K562 (cell line): ENCODE data around the gene PRM2. TPM values are rescaled to one million over a fixed set of nuclear protein-coding genes. Genes with fewer than 3 reads are reported as not detected.

ENCODE experiments used
- FOXK1 ChIP-seq: sonication (generic); formaldehyde crosslinking; IDR thresholded peaks from 2 replicates; pipeline ENCODE4 v1.8.0; 2022; ENCODE audit warnings: missing genetic modification reagents, mild to moderate bottlenecking, borderline replicate concordance
- GABPB1 ChIP-seq: sonication (generic); formaldehyde crosslinking; IDR thresholded peaks from 2 replicates; pipeline ENCODE4 v1.8.0; 2022; ENCODE audit warnings: mild to moderate bottlenecking, missing genetic modification reagents
- NCOA2 ChIP-seq, 2 experiments: fragments of 450-650 bp; IDR thresholded peaks; 2 replicates each; pipeline ENCODE4 v1.6.1; 2018; ENCODE audit warnings: mild to moderate bottlenecking in 2 of 2, moderate library complexity in 1 of 2; ENCODE audit not compliant: partially characterized antibody in 2 of 2
- NR4A1 ChIP-seq, 2 experiments: fragments of 250-450 bp in 1 of 2; fragments of 450-650 bp in 1 of 2; sonication (Bioruptor Pico) in 1 of 2; IDR thresholded peaks; 2 replicates each; pipeline versions ENCODE4 v1.4.0 to v1.6.1; 2016 to 2020; ENCODE audit warnings: mild to moderate bottlenecking in 2 of 2, missing compliant biosample characterization in 1 of 2, missing genetic modification characterization in 1 of 2, moderate library complexity in 1 of 2
- SMAD4 ChIP-seq: fragments of 250-450 bp; sonication (Bioruptor Pico); conservative IDR thresholded peaks from 2 replicates; pipeline ENCODE4 v1.8.0; 2021; ENCODE audit warnings: inconsistent platforms, mild to moderate bottlenecking, moderate library complexity
- SPI1 ChIP-seq: IDR thresholded peaks from 2 replicates; pipeline ENCODE4 v1.6.1; 2011; ENCODE audit warnings: low read depth, low read length, control low read depth, borderline replicate concordance
- TAL1 ChIP-seq: fragments of 450-650 bp; IDR thresholded peaks from 2 replicates; pipeline ENCODE4 v1.6.1; 2016; ENCODE audit warnings: mild to moderate bottlenecking
- TOE1 ChIP-seq, 2 experiments: fragments of 450-650 bp in 1 of 2; sonication (generic) in 1 of 2; formaldehyde crosslinking in 1 of 2; IDR thresholded peaks; 2 replicates each; pipeline versions ENCODE4 v1.7.1 to v1.8.0; 2016 to 2022; ENCODE audit warnings: borderline replicate concordance in 2 of 2, mild to moderate bottlenecking in 2 of 2, antibody characterized with exemption in 1 of 2, inconsistent platforms in 1 of 2, low read depth in 1 of 2, missing genetic modification reagents in 1 of 2, moderate library complexity in 1 of 2
- ZBTB17 ChIP-seq: fragments of 450-650 bp; formaldehyde crosslinking; IDR thresholded peaks from 2 replicates; pipeline ENCODE4 v1.4.0; 2020; ENCODE audit warnings: mild to moderate bottlenecking
- polyA plus RNA-seq, 8 experiments: library from polyadenylated mRNA; depleted of rRNA in 4 of 8; stranded (reverse) in 5 of 8; unstranded in 3 of 8; fragments of >200 nt; fragmentation: Nextera tagmentation in 2 of 8; fragmentation: Illumina TruSeq in 1 of 8; extraction: Ambion mirVana in 2 of 8; extraction: Trizol in 1 of 8; gene quantifications; 2 replicates each; pipeline versions ENCODE4 v1.2.1 to v1.2.3, GENCODE V29; 2011 to 2014; ENCODE audit warnings: inconsistent platforms in 1 of 8, missing spikeins in 1 of 8
- total RNA-seq, 7 experiments: library from RNA; depleted of rRNA in 6 of 7; stranded (reverse); fragments of >200 nt in 6 of 7; fragmentation: Illumina TruSeq in 2 of 7; extraction: Trizol in 2 of 7; gene quantifications; 2 replicates each; pipeline versions ENCODE4 v1.2.1 to v1.2.3, GENCODE V29; 2011 to 2021; ENCODE audit warnings: low replicate concordance in 1 of 7
- TF ChIP-seq, protein P1 (sequence below): sonication (generic); formaldehyde crosslinking; IDR thresholded peaks from 2 replicates; pipeline ENCODE4 v1.8.1; 2023; ENCODE audit warnings: missing genetic modification reagents, mild to moderate bottlenecking, borderline replicate concordance
- TF ChIP-seq, protein P2 (sequence below): IDR thresholded peaks from 3 replicates; pipeline ENCODE4 v1.6.1; 2011; ENCODE audit warnings: borderline replicate concordance, mild to moderate bottlenecking, moderate library complexity; ENCODE audit not compliant: insufficient read length; ENCODE audit errors: extremely low read depth
- TF ChIP-seq, protein P3 (sequence below): fragments of 150-350 bp; IDR thresholded peaks from 2 replicates; pipeline ENCODE4 v1.6.1; 2014; ENCODE audit warnings: low read depth, mild to moderate bottlenecking, low read length, borderline replicate concordance

Gene PRM2
- total and polyA plus RNA-seq, 9 of the 15 experiments (the other 6 are each of a cell fraction or from before 2014, with no cell fraction given) = not detected

DNA sequence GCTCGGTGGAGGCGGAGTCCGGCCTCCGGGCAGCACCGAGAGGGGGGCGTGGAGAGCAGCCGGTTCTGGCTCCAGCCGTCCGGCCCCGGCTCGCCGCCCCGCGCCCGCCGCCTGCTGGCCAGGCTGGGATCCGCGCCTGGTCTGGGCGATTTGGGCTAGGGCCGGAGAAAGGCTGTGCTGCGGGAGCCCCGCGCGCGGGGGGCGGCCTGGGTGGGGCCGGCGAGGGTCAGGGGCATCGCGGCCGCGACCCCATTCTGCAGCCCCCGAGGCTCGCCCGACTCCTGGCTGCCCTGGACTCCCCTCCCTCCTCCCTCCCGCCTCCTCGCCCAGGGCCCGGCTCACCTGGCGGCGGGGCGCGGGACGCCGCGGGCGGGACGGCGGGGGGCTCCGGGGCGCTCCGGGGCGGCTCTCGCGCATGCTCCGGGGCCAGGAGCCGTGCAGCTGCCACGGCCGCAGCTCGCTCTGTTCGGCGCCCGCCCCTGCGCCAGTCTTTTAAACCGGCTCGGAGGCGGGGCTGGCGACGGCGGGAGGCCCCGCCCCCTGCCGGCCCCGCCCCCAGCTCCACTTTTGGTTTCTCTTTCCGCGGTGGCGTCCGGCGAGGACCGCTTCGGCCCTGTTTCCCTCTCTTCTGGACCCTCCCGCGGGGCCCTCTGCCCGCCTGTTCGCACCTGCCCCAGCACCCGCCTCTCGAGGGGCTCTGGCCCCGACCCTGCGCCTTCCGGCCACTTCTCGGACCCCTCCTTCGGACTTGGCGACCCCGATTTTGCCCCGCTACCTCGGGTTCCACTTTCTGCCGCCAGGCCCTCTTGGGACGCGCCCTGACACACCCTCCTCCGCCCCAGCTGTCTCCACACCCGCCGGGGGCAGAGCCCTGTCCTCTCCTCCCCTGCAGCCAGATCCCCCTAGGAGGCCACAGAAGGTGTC, 20.3 kb downstream of the PRM2 start, which contains the start of gene SOCS1 (continued):
- TF ChIP-seq, protein P1, sequence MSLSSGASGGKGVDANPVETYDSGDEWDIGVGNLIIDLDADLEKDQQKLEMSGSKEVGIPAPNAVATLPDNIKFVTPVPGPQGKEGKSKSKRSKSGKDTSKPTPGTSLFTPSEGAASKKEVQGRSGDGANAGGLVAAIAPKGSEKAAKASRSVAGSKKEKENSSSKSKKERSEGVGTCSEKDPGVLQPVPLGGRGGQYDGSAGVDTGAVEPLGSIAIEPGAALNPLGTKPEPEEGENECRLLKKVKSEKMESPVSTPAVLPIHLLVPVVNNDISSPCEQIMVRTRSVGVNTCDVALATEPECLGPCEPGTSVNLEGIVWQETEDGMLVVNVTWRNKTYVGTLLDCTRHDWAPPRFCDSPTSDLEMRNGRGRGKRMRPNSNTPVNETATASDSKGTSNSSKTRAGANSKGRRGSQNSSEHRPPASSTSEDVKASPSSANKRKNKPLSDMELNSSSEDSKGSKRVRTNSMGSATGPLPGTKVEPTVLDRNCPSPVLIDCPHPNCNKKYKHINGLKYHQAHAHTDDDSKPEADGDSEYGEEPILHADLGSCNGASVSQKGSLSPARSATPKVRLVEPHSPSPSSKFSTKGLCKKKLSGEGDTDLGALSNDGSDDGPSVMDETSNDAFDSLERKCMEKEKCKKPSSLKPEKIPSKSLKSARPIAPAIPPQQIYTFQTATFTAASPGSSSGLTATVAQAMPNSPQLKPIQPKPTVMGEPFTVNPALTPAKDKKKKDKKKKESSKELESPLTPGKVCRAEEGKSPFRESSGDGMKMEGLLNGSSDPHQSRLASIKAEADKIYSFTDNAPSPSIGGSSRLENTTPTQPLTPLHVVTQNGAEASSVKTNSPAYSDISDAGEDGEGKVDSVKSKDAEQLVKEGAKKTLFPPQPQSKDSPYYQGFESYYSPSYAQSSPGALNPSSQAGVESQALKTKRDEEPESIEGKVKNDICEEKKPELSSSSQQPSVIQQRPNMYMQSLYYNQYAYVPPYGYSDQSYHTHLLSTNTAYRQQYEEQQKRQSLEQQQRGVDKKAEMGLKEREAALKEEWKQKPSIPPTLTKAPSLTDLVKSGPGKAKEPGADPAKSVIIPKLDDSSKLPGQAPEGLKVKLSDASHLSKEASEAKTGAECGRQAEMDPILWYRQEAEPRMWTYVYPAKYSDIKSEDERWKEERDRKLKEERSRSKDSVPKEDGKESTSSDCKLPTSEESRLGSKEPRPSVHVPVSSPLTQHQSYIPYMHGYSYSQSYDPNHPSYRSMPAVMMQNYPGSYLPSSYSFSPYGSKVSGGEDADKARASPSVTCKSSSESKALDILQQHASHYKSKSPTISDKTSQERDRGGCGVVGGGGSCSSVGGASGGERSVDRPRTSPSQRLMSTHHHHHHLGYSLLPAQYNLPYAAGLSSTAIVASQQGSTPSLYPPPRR (CRISPR knock-in tag) = no peak
- TF ChIP-seq, protein P2, sequence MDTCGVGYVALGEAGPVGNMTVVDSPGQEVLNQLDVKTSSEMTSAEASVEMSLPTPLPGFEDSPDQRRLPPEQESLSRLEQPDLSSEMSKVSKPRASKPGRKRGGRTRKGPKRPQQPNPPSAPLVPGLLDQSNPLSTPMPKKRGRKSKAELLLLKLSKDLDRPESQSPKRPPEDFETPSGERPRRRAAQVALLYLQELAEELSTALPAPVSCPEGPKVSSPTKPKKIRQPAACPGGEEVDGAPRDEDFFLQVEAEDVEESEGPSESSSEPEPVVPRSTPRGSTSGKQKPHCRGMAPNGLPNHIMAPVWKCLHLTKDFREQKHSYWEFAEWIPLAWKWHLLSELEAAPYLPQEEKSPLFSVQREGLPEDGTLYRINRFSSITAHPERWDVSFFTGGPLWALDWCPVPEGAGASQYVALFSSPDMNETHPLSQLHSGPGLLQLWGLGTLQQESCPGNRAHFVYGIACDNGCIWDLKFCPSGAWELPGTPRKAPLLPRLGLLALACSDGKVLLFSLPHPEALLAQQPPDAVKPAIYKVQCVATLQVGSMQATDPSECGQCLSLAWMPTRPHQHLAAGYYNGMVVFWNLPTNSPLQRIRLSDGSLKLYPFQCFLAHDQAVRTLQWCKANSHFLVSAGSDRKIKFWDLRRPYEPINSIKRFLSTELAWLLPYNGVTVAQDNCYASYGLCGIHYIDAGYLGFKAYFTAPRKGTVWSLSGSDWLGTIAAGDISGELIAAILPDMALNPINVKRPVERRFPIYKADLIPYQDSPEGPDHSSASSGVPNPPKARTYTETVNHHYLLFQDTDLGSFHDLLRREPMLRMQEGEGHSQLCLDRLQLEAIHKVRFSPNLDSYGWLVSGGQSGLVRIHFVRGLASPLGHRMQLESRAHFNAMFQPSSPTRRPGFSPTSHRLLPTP = no peak
- TF ChIP-seq SPI1 (no peak), NCOA2 (IDR thresholded peaks at IDR 0.05; ENCODE audit: partially characterized antibody in 2 of 2) (no peak), TAL1 (no peak), SMAD4 (CRISPR knock-in tag) (peak; percentile 80), ZBTB17 (CRISPR knock-in tag) (no peak; the same call in 1 of the 2 replicates), NR4A1 (CRISPR knock-in tag; IDR thresholded peaks at IDR 0.05) (no peak), NR4A1 (tag; IDR thresholded peaks at IDR 0.05) (no peak; the same call in 1 of the 2 replicates), GABPB1 (CRISPR knock-in tag) (no peak), FOXK1 (CRISPR knock-in tag) (no peak), TOE1 (IDR thresholded peaks at IDR 0.05; ENCODE audit: borderline replicate concordance) (peak; percentile 35; the same call in 1 of the 2 replicates), TOE1 (CRISPR knock-in tag; IDR thresholded peaks at IDR 0.05; ENCODE audit: borderline replicate concordance, low read depth) (peak; percentile 81; the same call in 1 of the 2 replicates)
- TF ChIP-seq, protein P3, sequence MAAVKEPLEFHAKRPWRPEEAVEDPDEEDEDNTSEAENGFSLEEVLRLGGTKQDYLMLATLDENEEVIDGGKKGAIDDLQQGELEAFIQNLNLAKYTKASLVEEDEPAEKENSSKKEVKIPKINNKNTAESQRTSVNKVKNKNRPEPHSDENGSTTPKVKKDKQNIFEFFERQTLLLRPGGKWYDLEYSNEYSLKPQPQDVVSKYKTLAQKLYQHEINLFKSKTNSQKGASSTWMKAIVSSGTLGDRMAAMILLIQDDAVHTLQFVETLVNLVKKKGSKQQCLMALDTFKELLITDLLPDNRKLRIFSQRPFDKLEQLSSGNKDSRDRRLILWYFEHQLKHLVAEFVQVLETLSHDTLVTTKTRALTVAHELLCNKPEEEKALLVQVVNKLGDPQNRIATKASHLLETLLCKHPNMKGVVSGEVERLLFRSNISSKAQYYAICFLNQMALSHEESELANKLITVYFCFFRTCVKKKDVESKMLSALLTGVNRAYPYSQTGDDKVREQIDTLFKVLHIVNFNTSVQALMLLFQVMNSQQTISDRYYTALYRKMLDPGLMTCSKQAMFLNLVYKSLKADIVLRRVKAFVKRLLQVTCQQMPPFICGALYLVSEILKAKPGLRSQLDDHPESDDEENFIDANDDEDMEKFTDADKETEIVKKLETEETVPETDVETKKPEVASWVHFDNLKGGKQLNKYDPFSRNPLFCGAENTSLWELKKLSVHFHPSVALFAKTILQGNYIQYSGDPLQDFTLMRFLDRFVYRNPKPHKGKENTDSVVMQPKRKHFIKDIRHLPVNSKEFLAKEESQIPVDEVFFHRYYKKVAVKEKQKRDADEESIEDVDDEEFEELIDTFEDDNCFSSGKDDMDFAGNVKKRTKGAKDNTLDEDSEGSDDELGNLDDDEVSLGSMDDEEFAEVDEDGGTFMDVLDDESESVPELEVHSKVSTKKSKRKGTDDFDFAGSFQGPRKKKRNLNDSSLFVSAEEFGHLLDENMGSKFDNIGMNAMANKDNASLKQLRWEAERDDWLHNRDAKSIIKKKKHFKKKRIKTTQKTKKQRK = no peak
